Natural killer cell (primary cell): ENCODE results near the gene TMTC2. TPM values are rescaled to one million over a fixed set of nuclear protein-coding genes. Genes with fewer than 3 reads are reported as not detected.
"Not testable (repeated sequence)": the region's sequence is repeated elsewhere in the genome, so short reads cannot be mapped to it uniquely, and the experiment has no call there.

Experiments
- ATAC-seq, 3 donors: fragments of 150-1000 bp in 2 of 3; fragments of 200-7000 bp in 1 of 3; cut with Tn5 transposase; 1 replicate in 1 of 3; 2 replicates in 2 of 3; pipeline ENCODE4 v1.10.0; 2021; ENCODE audit warnings: mild to moderate bottlenecking in 2 of 3, moderate library complexity in 2 of 3
- DNase-seq, 2 donors: peaks; one replicate each; pipeline versions ENCODE4 v3.0.0 to v3.0.0-alpha.2; 2013 to 2021; ENCODE audit warnings: mixed read lengths in 1 of 2
- H3K27ac ChIP-seq: one replicate; pipeline ENCODE4 v1.5.1; 2013; ENCODE audit warnings: mild to moderate bottlenecking, low read length
- H3K27me3 ChIP-seq: one replicate; pipeline ENCODE4 v1.6.1; 2013; ENCODE audit warnings: low read length; ENCODE audit not compliant: control insufficient read depth, insufficient read depth
- H3K36me3 ChIP-seq: one replicate; pipeline ENCODE4 v1.6.1; 2013; ENCODE audit warnings: low read length; ENCODE audit not compliant: control insufficient read depth, insufficient read depth
- H3K4me1 ChIP-seq: one replicate; pipeline ENCODE4 v1.6.1; 2013; ENCODE audit warnings: low read length; ENCODE audit not compliant: control insufficient read depth, insufficient read depth
- H3K4me3 ChIP-seq: one replicate; pipeline ENCODE4 v1.5.1; 2013; ENCODE audit warnings: low read length
- H3K9me3 ChIP-seq: one replicate; pipeline ENCODE4 v1.6.1; 2013; ENCODE audit warnings: low read length; ENCODE audit not compliant: control insufficient read depth, insufficient read depth
- H3K27ac Mint-ChIP-seq, 2 donors: one replicate each; pipeline ENCODE4 v1.8.0; 2022; ENCODE audit warnings: mild to moderate bottlenecking in 2 of 2, mixed read lengths in 2 of 2, moderate library complexity in 1 of 2
- H3K27me3 Mint-ChIP-seq, 2 donors: one replicate each; pipeline ENCODE4 v1.8.0; 2022; ENCODE audit warnings: low read depth in 2 of 2, mixed read lengths in 2 of 2
- H3K36me3 Mint-ChIP-seq: one replicate; pipeline ENCODE4 v1.8.0; 2022; ENCODE audit warnings: mixed read lengths
- H3K4me1 Mint-ChIP-seq, 2 donors: one replicate each; pipeline ENCODE4 v1.8.0; 2022; ENCODE audit warnings: mixed read lengths in 2 of 2
- H3K4me3 Mint-ChIP-seq: one replicate; pipeline ENCODE4 v1.8.0; 2022; ENCODE audit warnings: mild to moderate bottlenecking, moderate library complexity, mixed read lengths
- H3K9me3 Mint-ChIP-seq, 2 donors: one replicate each; pipeline ENCODE4 v1.8.0; 2022; ENCODE audit warnings: mixed read lengths in 2 of 2
- WGBS: methylation state at CpG from one replicate; pipeline ENCODE4 v1.1.7; 2013; ENCODE audit warnings: missing lambda C conversion rate; ENCODE audit not compliant: insufficient coverage; 5-methylcytosine and 5-hydroxymethylcytosine counted together
- intact Hi-C: fragments of 100-400 bp; cut with micrococcal nuclease; formaldehyde crosslinking; loops from one replicate; pipeline ENCODE4 v1.14.2; 2022
- total RNA-seq, 4 donors: library from RNA; stranded (reverse); fragments of 120-200 nt in 1 of 4; gene quantifications; one replicate each; pipeline versions ENCODE4 v1.2.3 to v1.2.4, GENCODE V29; 2013 to 2022
- TF ChIP-seq, protein P1 (sequence below): fragments of 200-600 bp; IDR thresholded peaks from one replicate; pipeline ENCODE4 v1.8.0; 2022; ENCODE audit warnings: antibody characterized with exemption

Gene TMTC2
- total RNA-seq, 3 donors from 2014 or later (not counting 1 experiment from before 2014, with no cell fraction given), result 1.4 to 2.3 (median 1.6) TPM

- no peak overlapping the region for H3K27ac ChIP-seq
- H3K4me3 ChIP-seq, result no peak overlapping the region
- H3K27me3 Mint-ChIP-seq, result no peaks in the 10 kb centered on the region
- H3K36me3 Mint-ChIP-seq, result no peaks in the 10 kb centered on the region
- no peaks in the 10 kb centered on the region for H3K36me3 ChIP-seq
- intact Hi-C loops, result no loop called here
- no peak for ATAC-seq
- no peaks in the 10 kb centered on the region for H3K9me3 ChIP-seq
- H3K4me1 Mint-ChIP-seq, result no peaks in the 10 kb centered on the region
- no peaks in the 10 kb centered on the region for H3K4me1 ChIP-seq
- no peaks in the 10 kb centered on the region for H3K27me3 ChIP-seq
- DNase-seq, result no peak
- H3K4me3 Mint-ChIP-seq, result no peak overlapping the region
- WGBS, result 64% methylated on average over 3 of the region's 3 CpGs
- no peak overlapping the region for H3K27ac Mint-ChIP-seq
- peaks cover 2 to 3% of the 10 kb centered on the region in 2 donors for H3K9me3 Mint-ChIP-seq
- TF ChIP-seq, protein P1, sequence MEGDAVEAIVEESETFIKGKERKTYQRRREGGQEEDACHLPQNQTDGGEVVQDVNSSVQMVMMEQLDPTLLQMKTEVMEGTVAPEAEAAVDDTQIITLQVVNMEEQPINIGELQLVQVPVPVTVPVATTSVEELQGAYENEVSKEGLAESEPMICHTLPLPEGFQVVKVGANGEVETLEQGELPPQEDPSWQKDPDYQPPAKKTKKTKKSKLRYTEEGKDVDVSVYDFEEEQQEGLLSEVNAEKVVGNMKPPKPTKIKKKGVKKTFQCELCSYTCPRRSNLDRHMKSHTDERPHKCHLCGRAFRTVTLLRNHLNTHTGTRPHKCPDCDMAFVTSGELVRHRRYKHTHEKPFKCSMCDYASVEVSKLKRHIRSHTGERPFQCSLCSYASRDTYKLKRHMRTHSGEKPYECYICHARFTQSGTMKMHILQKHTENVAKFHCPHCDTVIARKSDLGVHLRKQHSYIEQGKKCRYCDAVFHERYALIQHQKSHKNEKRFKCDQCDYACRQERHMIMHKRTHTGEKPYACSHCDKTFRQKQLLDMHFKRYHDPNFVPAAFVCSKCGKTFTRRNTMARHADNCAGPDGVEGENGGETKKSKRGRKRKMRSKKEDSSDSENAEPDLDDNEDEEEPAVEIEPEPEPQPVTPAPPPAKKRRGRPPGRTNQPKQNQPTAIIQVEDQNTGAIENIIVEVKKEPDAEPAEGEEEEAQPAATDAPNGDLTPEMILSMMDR, result no peak
These were observed 73.7 kb downstream of the TMTC2 start for GRCh38 chr12:82760423-82760822.

- H3K36me3 Mint-ChIP-seq, H3K4me3 ChIP-seq, intact Hi-C loops, H3K36me3 ChIP-seq, H3K27me3 ChIP-seq, H3K27ac ChIP-seq, H3K27me3 Mint-ChIP-seq, H3K4me1 Mint-ChIP-seq, ATAC-seq, H3K4me3 Mint-ChIP-seq, DNase-seq, H3K27ac Mint-ChIP-seq, H3K4me1 ChIP-seq, H3K9me3 Mint-ChIP-seq, H3K9me3 ChIP-seq: not testable (repeated sequence)
- WGBS, result 98% methylated on average over 7 of the region's 7 CpGs
These were observed 78.5 kb downstream of the TMTC2 start for GRCh38 chr12:82765206-82765605.

DNA sequence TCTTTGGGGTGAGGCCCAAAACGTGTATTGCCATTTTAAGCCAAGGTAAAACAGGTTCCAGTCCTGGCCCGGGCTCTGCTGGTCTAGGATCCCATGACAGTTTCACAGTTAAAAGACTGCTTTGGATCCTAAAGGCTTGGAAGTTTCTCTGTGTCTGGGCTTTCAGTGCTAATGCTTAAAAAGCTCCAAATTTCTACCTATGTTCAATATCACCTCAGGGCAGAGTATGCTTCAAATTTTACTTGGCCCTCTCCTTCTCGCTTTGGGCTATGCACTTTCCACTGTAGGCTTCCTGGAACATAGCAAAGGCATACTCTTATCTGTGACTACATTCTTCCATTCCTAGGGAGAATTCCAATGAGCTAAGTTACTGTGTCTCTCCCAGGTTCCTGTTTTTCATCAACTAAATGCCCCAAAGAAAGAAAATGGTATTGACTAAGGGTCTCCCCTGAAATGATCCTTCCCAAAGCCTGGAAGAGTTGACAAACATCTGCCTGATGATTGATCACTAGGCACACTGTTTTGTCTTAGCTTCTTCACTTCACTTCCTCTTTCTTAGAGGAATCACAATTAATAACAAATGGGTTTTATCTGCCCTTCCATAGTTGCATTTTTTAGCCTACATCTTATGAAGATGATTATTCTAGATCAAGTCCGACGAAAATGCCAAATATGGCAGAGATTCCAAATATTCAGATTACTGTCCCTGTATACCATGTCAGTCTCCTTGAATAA, 79.4 kb downstream of the TMTC2 start:
- Mint-ChIP-seq H3K36me3 (no peaks in the 10 kb centered on the region), H3K27me3 (no peaks in the 10 kb centered on the region), H3K27ac (no peak overlapping the region), H3K9me3 (peaks cover 3 to 8% of the 10 kb centered on the region in 2 donors), H3K4me3 (no peak overlapping the region), H3K4me1 (no peaks in the 10 kb centered on the region)
- Histone ChIP-seq H3K4me1 (no peaks in the 10 kb centered on the region), H3K36me3 (no peaks in the 10 kb centered on the region), H3K9me3 (no peaks in the 10 kb centered on the region), H3K4me3 (no peak overlapping the region), H3K27me3 (no peaks in the 10 kb centered on the region), H3K27ac (no peak overlapping the region)
- 90% methylated on average over 5 of the region's 5 CpGs for WGBS
- ATAC-seq (no peak), DNase-seq (no peak)
- intact Hi-C loops, result no loop called here
- TF ChIP-seq, protein P1, result no peak

DNA sequence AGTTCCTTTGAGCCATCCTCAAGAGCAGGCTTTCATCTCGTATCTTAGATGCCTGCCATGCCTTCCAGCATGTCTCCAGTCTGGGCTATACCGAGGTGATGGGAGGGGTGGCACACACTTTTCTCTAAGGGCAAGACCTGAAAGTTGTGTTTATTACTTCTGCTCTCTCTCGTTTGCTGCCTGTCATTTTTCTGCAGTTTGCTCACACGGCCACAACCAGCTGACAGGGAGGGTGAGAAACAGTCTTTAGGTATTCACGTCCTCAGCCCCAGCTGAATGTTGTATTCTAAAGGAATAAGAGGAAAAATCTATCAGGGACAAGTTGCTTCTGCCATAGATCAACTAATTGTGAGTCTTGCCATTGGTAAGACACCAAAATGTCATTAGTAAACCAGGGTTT, 88.0 kb downstream of the TMTC2 start:
- intact Hi-C loops, result no loop called here
- Mint-ChIP-seq H3K4me1 (no peaks in the 10 kb centered on the region), H3K36me3 (no peaks in the 10 kb centered on the region), H3K4me3 (no peak overlapping the region), H3K9me3 (no peaks in the 10 kb centered on the region), H3K27me3 (no peaks in the 10 kb centered on the region), H3K27ac (no peak overlapping the region)
- TF ChIP-seq, protein P1, result no peak
- Histone ChIP-seq H3K36me3 (no peaks in the 10 kb centered on the region), H3K4me3 (no peak overlapping the region), H3K4me1 (no peaks in the 10 kb centered on the region), H3K27ac (no peak overlapping the region), H3K9me3 (no peaks in the 10 kb centered on the region), H3K27me3 (no peaks in the 10 kb centered on the region)
- DNase-seq, result no peak
- ATAC-seq, result no peak
- WGBS, result 85% methylated on average over 5 of the region's 5 CpGs
